HCT116 (cell line): Measurements from ENCODE around the gene DGKG. TPM values are rescaled to one million over a fixed set of nuclear protein-coding genes. Genes with fewer than 3 reads are reported as not detected.

Experiments used
- ATAC-seq: fragments of 200-7000 bp; cut with Tn5 transposase; 2 replicates; pipeline ENCODE4 v1.9.1; 2020; ENCODE audit warnings: mild to moderate bottlenecking, moderate library complexity
- BruUV-seq: library from RNA; stranded (reverse); fragments of 400-500 nt; replicated peaks from 2 replicates; lab custom pipeline; 2021; lab: Mats Ljungman, UMichigan
- CTCF ChIA-PET: fragments of 300-600 bp; sonication (Branson Sonifier 250); formaldehyde crosslinking; loops from one replicate; lab custom pipeline; 2021; ENCODE audit warnings: antibody characterized with exemption; lab: Charles Lee
- POLR2A ChIA-PET: fragments of 300-600, 350-600 bp; sonication (Branson Sonifier 250); formaldehyde crosslinking; loops from one replicate; lab custom pipeline; 2021; ENCODE audit warnings: antibody characterized with exemption; lab: Charles Lee
- RAD21 ChIA-PET, 2 experiments: fragments of 300-600 bp; sonication (Branson Sonifier 250); formaldehyde crosslinking; loops; one replicate each; lab custom pipeline; 2023; ENCODE audit warnings: low total read pairs in 2 of 2; ENCODE audit not compliant: uncharacterized antibody in 2 of 2, unreplicated experiment in 2 of 2, low non-redundant PET in 1 of 2; lab: Charles Lee
- DNase-seq: peaks from one replicate; pipeline ENCODE4 v3.0.0-alpha.2; 2010; ENCODE audit warnings: low read depth, low spot score
- H2AFZ ChIP-seq: fragments of 200-600 bp; shearing (Covaris generic), sonication (generic); 2 replicates; pipeline ENCODE4 v1.6.1; 2017; ENCODE audit warnings: low read depth, mixed run types, mixed read lengths, antibody characterized with exemption, low read length; ENCODE audit not compliant: poor library complexity, severe bottlenecking
- H3K27ac ChIP-seq: 2 replicates; pipeline ENCODE4 v1.5.1; 2012; ENCODE audit warnings: low read depth, low read length
- H3K27me3 ChIP-seq: fragments of 200-600 bp; sonication (generic); 2 replicates; pipeline ENCODE4 v1.6.1; 2016; ENCODE audit warnings: mixed run types, low read length, mixed read lengths; ENCODE audit not compliant: insufficient read depth
- H3K36me3 ChIP-seq, 2 experiments: fragments of 200-500 bp in 1 of 2; fragments of 200-600 bp in 1 of 2; sonication (Bioruptor generic) in 1 of 2; sonication (generic) in 1 of 2; 2 replicates each; pipeline versions ENCODE4 v1.5.1 to v1.6.1; 2014 to 2016; ENCODE audit warnings: low read length in 2 of 2, inconsistent platforms in 1 of 2, mixed read lengths in 1 of 2, mixed run types in 1 of 2; ENCODE audit not compliant: insufficient read depth in 2 of 2, control insufficient read depth in 1 of 2
- H3K4me1 ChIP-seq, 2 experiments: fragments of 200-600 bp in 1 of 2; sonication (generic) in 1 of 2; 2 replicates each; pipeline versions ENCODE4 v1.5.1 to v1.6.1; 2012 to 2017; ENCODE audit warnings: low read length in 2 of 2, inconsistent platforms in 1 of 2, mild to moderate bottlenecking in 1 of 2, mixed read lengths in 1 of 2, mixed run types in 1 of 2, moderate library complexity in 1 of 2; ENCODE audit not compliant: insufficient read depth in 2 of 2, control insufficient read depth in 1 of 2
- H3K4me2 ChIP-seq: fragments of 200-600 bp; sonication (generic); 2 replicates; pipeline ENCODE4 v1.6.1; 2017; ENCODE audit warnings: mixed run types, low read length, mixed read lengths
- H3K4me3 ChIP-seq, 2 experiments: fragments of 200-600 bp in 1 of 2; sonication (generic) in 1 of 2; replicated peaks in 1 of 2; 2 replicates each; pipeline ENCODE4 v1.5.1; 2011 to 2016; ENCODE audit warnings: low read length in 2 of 2, control low read depth in 1 of 2, low read depth in 1 of 2, mild to moderate bottlenecking in 1 of 2, mixed read lengths in 1 of 2, mixed run types in 1 of 2
- H3K79me2 ChIP-seq: fragments of 200-600 bp; sonication (generic); 2 replicates; pipeline ENCODE4 v1.6.1; 2017; ENCODE audit warnings: mild to moderate bottlenecking, mixed run types, low read length, moderate library complexity, mixed read lengths; ENCODE audit not compliant: insufficient read depth
- H3K9ac ChIP-seq: fragments of 200-600 bp; sonication (generic); 2 replicates; pipeline ENCODE4 v1.6.1; 2016; ENCODE audit warnings: low read length, mixed read lengths
- H3K9me2 ChIP-seq: fragments of 200-600 bp; sonication (generic), shearing (Covaris generic); 2 replicates; pipeline ENCODE4 v1.6.1; 2017; ENCODE audit warnings: mixed run types, mild to moderate bottlenecking, moderate library complexity; ENCODE audit not compliant: insufficient read depth
- H3K9me3 ChIP-seq, 2 experiments: fragments of 200-500 bp in 1 of 2; fragments of 200-600 bp in 1 of 2; sonication (Bioruptor generic) in 1 of 2; sonication (generic) in 1 of 2; 2 replicates each; pipeline ENCODE4 v1.6.1; 2014 to 2017; ENCODE audit warnings: low read length in 2 of 2, mixed read lengths in 2 of 2, inconsistent platforms in 1 of 2, low read depth in 1 of 2, mild to moderate bottlenecking in 1 of 2, mixed run types in 1 of 2, moderate library complexity in 1 of 2; ENCODE audit not compliant: control insufficient read depth in 1 of 2, insufficient read depth in 1 of 2
- H4K20me1 ChIP-seq: fragments of 200-600 bp; sonication (generic), shearing (Covaris generic); 2 replicates; pipeline ENCODE4 v1.6.1; 2017; ENCODE audit warnings: mixed run types, mild to moderate bottlenecking, moderate library complexity; ENCODE audit not compliant: insufficient read depth
- CBX3 ChIP-seq: IDR thresholded peaks from 2 replicates; pipeline ENCODE4 v1.6.1; 2012; ENCODE audit warnings: low read depth
- CEBPB ChIP-seq: IDR thresholded peaks from 2 replicates; pipeline ENCODE4 v1.6.1; 2012; ENCODE audit warnings: low read depth
- ELF1 ChIP-seq: IDR thresholded peaks from 2 replicates; pipeline ENCODE4 v1.6.1; 2012; ENCODE audit warnings: low read depth, borderline replicate concordance
- EZH2 ChIP-seq: fragments of 200-600 bp; sonication (generic); IDR thresholded peaks from 2 replicates; pipeline ENCODE4 v1.6.1; 2017; ENCODE audit warnings: antibody characterized with exemption, mixed run types
- EZH2phosphoT487 ChIP-seq: fragments of 200-600 bp; IDR thresholded peaks from 2 replicates; pipeline ENCODE4 v1.6.1; 2018; ENCODE audit warnings: antibody characterized with exemption, borderline replicate concordance
- JUND ChIP-seq: IDR thresholded peaks from 2 replicates; pipeline ENCODE4 v1.6.1; 2012
- POLR2AphosphoS5 ChIP-seq: IDR thresholded peaks from 2 replicates; pipeline ENCODE4 v1.6.1; 2011; ENCODE audit warnings: mild to moderate bottlenecking, low read depth, low read length, moderate library complexity
- SIN3A ChIP-seq: IDR thresholded peaks from 2 replicates; pipeline ENCODE4 v1.6.1; 2012; ENCODE audit warnings: low read depth
- SRF ChIP-seq: IDR thresholded peaks from 2 replicates; pipeline ENCODE4 v1.6.1; 2012; ENCODE audit warnings: low read depth
- YY1 ChIP-seq: IDR thresholded peaks from 2 replicates; pipeline ENCODE4 v1.6.1; 2011; ENCODE audit warnings: low read length, low read depth, moderate library complexity, mild to moderate bottlenecking; ENCODE audit not compliant: insufficient replicate concordance; ENCODE audit errors: extremely low read depth
- intact Hi-C: fragments of 100-400 bp; cut with micrococcal nuclease; formaldehyde crosslinking; loops from 2 replicates; pipeline ENCODE4 v1.10.0; 2022
- total RNA-seq: library from RNA; stranded (reverse); gene quantifications from one replicate; pipeline ENCODE4 v1.2.1, GENCODE V29; 2021; ENCODE audit not compliant: unreplicated experiment
- TF ChIP-seq, protein P1 (sequence below), 3 experiments: fragments of 200-600 bp in 1 of 3; sonication (generic) in 1 of 3; IDR thresholded peaks in 2 of 3; conservative IDR thresholded peaks in 1 of 3; 2 replicates each; pipeline ENCODE4 v1.5.1; 2012 to 2017; ENCODE audit warnings: low read depth in 2 of 3, low read length in 2 of 3, antibody characterized with exemption in 1 of 3, borderline replicate concordance in 1 of 3, control low read depth in 1 of 3, mild to moderate bottlenecking in 1 of 3, mixed read lengths in 1 of 3, mixed run types in 1 of 3, moderate library complexity in 1 of 3; ENCODE audit not compliant: insufficient read depth in 1 of 3
- TF ChIP-seq, protein P2 (sequence below): IDR thresholded peaks from 2 replicates; pipeline ENCODE4 v1.6.1; 2012; ENCODE audit warnings: low read depth

DGKG gene
- total RNA-seq, 1 experiment from 2014 or later: 4.8 TPM

DNA sequence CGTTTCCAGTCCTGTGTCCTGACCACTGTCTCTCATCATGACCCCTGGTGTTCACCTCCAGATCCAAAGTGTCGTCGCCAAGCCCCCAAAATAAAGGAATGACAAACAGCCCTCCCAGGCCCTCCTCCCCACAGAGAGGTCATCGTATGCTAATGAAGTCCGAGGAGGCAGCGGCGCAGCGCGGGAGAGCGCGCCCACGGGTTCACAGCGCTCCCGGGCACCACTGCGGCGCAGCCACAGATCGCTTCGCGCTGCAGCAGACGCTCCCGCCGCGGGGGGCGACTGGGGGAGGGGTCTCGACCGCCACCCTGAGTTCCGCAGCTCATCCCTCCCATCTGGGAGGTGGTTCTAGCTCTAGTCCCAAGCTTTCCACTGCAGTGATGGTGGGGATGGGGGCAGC is 1.3 kb downstream of the DGKG start:
- no peaks in the 10 kb centered on the region for H3K4me1 ChIP-seq
- H3K27ac ChIP-seq: no peak overlapping the region
- no peaks in the 10 kb centered on the region for H3K79me2 ChIP-seq
- H3K36me3 ChIP-seq: no peaks in the 10 kb centered on the region
- intact Hi-C loops: no loop called here
- TF ChIP-seq JUND (no peak), POLR2AphosphoS5 (no peak), EZH2phosphoT487 (no peak), YY1 (no peak), CEBPB (no peak), EZH2 (no peak), ELF1 (no peak), SIN3A (no peak), SRF (no peak), CBX3 (no peak)
- TF ChIP-seq, protein P1, sequence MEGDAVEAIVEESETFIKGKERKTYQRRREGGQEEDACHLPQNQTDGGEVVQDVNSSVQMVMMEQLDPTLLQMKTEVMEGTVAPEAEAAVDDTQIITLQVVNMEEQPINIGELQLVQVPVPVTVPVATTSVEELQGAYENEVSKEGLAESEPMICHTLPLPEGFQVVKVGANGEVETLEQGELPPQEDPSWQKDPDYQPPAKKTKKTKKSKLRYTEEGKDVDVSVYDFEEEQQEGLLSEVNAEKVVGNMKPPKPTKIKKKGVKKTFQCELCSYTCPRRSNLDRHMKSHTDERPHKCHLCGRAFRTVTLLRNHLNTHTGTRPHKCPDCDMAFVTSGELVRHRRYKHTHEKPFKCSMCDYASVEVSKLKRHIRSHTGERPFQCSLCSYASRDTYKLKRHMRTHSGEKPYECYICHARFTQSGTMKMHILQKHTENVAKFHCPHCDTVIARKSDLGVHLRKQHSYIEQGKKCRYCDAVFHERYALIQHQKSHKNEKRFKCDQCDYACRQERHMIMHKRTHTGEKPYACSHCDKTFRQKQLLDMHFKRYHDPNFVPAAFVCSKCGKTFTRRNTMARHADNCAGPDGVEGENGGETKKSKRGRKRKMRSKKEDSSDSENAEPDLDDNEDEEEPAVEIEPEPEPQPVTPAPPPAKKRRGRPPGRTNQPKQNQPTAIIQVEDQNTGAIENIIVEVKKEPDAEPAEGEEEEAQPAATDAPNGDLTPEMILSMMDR (IDR thresholded peaks at IDR 0.05 in 2 of 3, conservative IDR thresholded peaks at IDR 0.05 in 1 of 3; ENCODE audit: borderline replicate concordance in 1 of 3, insufficient read depth in 1 of 3, low read depth in 2 of 3, low read length in 2 of 3): no peak
- TF ChIP-seq, protein P2, sequence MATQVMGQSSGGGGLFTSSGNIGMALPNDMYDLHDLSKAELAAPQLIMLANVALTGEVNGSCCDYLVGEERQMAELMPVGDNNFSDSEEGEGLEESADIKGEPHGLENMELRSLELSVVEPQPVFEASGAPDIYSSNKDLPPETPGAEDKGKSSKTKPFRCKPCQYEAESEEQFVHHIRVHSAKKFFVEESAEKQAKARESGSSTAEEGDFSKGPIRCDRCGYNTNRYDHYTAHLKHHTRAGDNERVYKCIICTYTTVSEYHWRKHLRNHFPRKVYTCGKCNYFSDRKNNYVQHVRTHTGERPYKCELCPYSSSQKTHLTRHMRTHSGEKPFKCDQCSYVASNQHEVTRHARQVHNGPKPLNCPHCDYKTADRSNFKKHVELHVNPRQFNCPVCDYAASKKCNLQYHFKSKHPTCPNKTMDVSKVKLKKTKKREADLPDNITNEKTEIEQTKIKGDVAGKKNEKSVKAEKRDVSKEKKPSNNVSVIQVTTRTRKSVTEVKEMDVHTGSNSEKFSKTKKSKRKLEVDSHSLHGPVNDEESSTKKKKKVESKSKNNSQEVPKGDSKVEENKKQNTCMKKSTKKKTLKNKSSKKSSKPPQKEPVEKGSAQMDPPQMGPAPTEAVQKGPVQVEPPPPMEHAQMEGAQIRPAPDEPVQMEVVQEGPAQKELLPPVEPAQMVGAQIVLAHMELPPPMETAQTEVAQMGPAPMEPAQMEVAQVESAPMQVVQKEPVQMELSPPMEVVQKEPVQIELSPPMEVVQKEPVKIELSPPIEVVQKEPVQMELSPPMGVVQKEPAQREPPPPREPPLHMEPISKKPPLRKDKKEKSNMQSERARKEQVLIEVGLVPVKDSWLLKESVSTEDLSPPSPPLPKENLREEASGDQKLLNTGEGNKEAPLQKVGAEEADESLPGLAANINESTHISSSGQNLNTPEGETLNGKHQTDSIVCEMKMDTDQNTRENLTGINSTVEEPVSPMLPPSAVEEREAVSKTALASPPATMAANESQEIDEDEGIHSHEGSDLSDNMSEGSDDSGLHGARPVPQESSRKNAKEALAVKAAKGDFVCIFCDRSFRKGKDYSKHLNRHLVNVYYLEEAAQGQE: no peak
- TF ChIP-seq, all 23 proteins: peak for 0
- no peak for ATAC-seq
- H2AFZ ChIP-seq: no peak overlapping the region
- peaks cover 47% of the 10 kb centered on the region for H3K27me3 ChIP-seq
- BruUV-seq: no TSS peak
- no peaks in the 10 kb centered on the region for H3K9me3 ChIP-seq
- no peak overlapping the region for H3K4me3 ChIP-seq
- no peaks in the 10 kb centered on the region for H4K20me1 ChIP-seq
- no peak overlapping the region for H3K4me2 ChIP-seq
- no peak overlapping the region for H3K9ac ChIP-seq
- ChIA-PET CTCF (no interaction called here), RAD21 (no interaction called here), POLR2A (no interaction called here)
- DNase-seq: no peak
- H3K9me2 ChIP-seq: no peaks in the 10 kb centered on the region
